Stimulated activated CD8-positive, alpha-beta memory T cell treated with anti-CD3 and anti-CD28 coated beads, Interleukin-4, amount 100 ng/mL, for 24 hours (primary cell): Measurements from ENCODE around the gene SHISAL1.

Source experiments
- DNase-seq: peaks from one replicate; pipeline ENCODE4 v3.0.0-alpha.2; 2020; ENCODE audit warnings: low read depth

SHISAL1 gene

GRCh38 chr22:44312766-44313165 lies at the start of gene SHISAL1:
TSS of gene SHISAL1 (minus strand) at chr22:44312951. CDS start at chr22:44300945, 12,006 bp downstream.
- no peak for DNase-seq

DNA sequence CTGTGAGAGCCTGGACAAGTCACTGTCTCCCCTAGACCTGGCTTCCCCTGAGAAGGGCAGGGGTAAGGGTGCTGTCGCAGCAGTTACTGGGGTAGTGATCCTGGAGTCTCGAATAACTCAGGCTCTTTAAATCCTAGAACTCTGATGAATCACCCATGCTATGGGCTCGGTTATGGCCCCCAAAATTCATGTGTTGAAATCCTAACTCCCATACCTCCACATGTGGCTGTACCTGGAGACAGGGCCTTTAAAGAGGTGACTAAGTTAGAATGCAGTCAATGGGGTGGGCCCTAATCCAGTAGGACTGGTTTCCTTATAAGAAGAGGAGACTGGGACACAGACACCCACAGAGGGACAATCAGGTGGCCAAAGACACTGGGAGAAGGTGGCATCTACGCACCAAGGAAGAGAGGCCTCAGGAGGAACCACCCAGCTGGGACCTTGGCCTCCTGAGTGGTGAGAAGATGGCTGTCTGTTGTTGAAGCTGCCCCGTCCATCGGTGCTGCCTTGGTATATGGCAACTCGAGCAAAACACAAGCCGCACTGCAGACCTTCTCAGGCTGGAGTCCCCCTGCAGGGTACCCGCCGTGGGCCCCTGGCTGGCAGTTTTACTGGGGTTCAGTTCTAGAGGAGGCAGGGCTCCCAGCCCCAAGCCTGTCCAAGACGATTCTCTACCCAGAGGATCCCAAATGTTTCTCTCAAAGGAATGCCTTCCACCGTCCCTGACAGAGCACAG lies 48.8 kb upstream of the SHISAL1 start:
- no peak for DNase-seq

GRCh38 chr22:44360668-44361381 lies 48.1 kb upstream of the SHISAL1 start:
- DNase-seq = no peak

DNA sequence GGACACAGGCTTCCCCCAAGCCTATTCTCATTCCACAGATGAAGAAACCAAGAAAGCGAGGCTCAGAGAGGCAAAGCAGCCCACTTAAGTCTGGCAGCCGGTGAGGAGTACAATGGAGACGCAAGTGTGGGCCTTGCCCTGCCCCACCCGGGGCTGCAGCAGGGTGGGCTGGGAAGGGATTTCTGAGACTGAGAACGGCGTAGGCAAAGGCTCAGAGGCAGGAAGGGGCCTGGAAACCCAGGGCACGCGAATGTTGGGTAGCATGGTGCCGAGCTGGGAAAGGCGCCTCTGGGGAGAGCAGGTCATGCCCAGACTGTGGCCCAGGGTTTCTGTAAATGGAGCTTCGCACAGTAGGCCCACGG lies 47.5 kb upstream of the SHISAL1 start:
- DNase-seq = no peak

DNA sequence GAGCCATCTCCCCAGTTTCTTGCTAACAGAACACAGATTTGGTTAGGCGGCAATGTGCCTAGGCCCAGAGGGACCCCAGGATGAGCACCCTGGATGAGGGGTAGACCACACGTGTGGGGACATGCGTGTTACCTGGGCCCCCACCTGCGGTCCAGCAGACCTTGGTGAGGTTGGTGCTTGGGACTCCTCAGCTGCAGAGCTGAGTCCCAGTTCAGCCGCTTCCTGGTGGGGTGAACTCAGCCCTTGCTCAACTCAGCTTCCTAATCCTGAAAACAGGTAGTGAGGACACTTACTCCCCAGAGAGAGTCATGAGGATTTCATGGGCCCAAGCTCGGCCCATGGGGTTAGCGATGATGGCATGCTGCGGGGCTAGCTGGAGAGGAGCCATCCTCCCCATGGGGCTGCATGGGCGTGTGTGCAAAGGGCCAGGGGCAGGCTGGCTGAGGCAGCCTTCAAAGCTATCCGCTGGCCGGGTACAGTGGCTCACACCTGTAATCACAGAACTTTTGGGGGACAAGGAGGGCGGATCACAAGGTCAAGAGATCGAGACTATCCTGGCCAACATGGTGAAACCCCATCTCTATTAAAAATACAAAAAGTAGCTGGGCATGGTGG lies 46.9 kb upstream of the SHISAL1 start:
- no peak for DNase-seq

DNA sequence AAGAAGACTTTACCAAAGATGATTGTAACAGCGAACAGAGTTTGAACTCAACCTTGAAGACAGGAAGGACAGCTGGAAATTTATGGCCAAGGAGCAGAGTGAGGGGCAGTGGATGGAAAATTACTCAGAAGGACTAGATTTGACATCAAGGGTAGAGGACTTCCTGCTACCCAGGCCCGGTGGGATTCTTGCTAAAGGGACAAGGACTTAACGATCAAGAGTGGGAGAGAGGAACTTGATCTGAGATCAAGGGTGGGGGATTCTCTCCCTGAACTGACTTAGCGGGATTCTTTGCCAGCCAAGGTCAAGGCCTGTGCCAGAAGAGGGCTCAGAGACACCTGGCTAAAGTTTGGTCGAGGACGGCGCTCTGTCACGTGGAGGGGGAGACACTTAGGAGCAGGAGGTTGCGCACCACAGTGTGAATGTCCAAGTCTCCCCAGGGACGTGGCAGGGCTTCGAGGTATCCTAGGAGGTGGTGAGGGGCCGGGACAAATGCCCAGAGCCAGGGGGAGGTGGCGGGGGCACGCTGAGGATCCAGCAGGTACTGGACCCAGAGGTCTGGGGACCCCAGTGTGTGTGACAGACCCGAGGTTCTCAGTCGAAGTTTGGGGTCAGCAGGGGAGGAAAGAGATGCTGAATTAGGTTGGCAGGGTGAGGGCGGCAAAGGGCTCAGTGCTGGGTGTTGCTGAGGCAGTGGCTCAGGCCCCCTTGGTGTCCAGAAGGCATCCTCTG lies 46.1 kb upstream of the SHISAL1 start:
- no peak for DNase-seq

- no peak for DNase-seq
Measured at GRCh38 chr22:44357966-44358465, 45.3 kb upstream of the SHISAL1 start.

DNA sequence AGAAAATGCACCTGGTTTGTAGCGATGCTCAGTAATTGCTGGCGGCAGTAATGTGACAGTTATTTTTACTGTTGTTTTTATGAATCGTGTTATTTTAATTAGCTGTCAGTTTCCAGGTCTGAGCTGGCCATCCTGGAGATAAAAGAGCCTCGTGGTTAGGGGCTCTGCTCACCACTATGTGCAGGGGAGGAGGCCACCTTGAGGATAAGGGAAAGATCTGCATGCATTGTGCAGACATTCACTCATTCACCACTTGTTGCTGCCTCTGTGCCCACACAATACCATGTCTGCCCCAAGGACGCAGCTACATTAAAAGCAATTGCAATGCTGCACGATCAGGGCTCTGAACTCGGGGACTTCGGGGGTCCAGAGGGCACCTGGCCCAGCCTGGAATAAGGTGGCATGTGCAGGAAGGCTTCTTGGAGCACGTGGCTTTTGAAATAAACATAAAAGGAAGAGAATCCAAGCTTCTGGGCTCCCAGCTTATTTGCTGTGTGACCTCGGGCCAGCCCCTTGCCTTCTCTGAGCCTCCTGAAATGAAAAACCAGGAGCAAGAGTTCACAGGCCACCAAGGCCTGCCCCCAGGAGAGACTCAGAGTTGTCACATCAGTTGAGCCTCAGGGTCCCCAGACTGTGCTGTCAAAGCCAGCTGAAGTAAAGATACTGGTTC lies 44.7 kb upstream of the SHISAL1 start:
- no peak for DNase-seq

DNA sequence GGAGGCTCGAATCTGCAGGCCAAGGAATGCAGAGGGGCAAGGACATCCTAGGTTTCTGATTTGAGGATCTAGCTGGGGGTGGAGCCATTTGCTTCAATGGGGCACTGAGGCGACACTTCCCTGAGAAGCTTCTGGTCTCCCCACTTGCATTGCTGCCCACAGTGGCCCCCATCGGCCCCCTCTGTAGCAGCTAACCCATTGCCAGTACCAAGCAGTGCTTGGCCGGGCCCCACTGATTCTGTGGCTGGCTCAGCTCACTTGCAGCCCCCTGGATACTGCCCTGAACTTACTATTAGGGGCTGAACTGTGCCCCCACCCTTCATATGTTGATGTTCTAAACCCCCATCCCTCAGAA lies 42.9 kb upstream of the SHISAL1 start:
- no peak for DNase-seq

DNA sequence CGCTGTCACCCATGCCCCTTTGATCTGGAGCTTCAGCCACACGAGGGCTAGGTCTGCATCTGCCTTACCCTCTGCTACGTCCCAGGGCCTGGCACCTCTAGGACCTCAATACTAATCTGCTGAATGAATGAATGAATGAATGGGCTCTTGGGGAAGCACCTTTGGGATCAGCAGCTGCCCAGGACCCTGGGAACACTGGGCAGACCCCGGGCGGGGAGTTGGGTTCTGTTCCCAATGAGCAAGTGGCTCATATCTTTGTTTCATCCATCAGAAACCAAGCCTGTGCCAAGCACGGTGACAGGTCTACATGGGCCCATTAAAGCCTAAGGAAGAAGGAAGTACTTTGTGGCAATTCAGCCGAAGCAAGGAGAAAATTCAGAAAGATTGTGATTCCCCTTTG lies 41.5 kb upstream of the SHISAL1 start:
- no peak for DNase-seq

- DNase-seq = no peak
Measured at GRCh38 chr22:44353041-44353440, 40.3 kb upstream of the SHISAL1 start.

DNA sequence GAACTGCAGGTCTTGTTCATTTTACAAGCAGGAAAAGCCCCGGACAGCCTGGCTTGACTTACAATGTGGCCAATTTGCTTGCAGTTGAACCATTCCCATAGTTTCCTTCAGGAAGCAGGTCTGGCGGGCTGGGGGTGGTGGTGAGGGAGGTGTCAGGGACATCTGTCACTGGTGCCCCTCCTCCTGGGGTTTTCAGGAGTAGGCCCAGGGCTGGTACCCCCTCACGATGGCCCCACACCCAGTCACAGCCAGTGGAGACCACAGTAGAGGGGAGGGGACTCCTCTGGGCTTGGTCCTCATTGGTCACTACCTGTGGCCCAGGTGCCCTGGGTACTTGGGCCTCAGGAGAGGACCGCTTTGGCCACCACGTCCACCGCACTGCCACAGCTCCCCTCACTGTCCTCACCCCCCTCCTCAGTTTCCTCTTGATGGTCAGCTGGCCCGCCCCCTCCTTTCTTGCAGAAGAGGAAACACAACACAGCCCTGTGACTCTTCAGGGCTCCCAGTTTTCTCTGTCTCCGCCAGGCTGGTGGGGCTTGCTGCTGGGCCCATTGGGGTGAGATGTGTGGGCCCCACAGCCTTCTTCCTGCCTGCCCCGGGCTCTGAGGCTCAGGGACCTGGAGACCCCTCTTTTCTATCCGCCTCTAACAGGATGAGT lies 39.8 kb upstream of the SHISAL1 start:
- no peak for DNase-seq

DNA sequence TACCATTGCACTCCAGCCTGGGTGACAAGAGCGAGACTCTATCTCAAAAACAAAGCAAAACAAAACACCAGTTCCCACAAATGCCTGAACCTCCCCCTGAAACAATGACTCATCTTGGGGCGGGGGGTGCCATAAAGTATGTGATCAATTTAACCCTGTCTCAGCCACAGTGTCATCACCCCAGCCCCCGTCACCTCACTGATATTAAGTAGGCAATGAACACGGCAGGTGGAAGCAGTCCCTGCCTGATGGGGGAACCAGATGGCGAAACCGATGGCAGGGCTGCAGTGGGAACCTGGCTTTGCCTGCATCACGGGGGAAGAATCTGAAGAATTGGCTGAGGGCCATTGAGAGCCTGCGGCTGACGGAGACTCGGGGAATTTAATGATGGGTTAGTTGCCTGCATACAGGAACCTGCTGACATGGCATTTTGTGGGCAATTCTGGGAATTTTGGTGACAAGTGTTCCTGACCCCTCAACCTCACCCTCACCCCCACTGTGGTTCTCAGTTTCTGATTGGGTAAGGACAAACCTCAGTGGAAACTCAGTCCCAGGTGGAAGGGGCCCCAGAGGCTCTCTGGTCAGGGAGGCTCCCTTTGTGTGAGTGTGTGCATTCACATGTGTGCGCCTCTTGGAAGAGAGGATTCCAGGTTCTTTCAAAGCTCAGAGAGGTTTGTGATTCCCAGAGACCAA lies 39.1 kb upstream of the SHISAL1 start:
- DNase-seq = peak; percentile 9

- DNase-seq = no peak
Measured at GRCh38 chr22:44351037-44351436, 38.3 kb upstream of the SHISAL1 start.

- DNase-seq = no peak
Measured at GRCh38 chr22:44349594-44349993, 36.8 kb upstream of the SHISAL1 start.

DNA sequence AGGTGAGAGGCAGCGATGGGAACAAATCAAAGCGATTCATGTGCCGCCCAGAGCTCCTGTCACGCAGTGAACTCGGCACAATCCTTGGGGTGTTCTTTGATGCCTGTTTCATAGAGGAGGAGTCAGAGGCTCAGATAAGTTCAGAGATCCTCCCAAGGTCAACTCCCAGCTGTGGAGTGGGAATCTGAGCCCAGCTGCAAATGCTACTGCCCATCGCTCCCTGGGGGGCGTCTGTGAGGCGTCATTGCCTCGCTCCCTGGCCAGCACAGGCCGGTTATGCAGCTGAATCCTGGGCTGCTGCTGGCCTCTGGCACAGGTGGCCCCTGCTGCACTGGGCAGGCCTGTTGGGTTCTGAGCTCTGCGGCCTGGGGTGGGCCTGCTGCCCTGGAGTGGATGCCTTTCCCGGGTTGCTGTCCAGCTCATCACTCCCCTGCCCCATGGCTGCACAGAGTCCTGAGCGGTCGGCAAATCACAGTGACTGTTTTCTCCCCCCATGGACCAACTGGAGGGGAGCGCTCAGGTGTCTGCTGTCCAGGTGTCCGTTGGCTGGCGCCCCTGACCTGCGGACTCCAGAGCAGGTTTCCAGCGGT lies 36.3 kb upstream of the SHISAL1 start:
- no peak for DNase-seq

- no peak for DNase-seq
Measured at GRCh38 chr22:44347549-44347948, 34.8 kb upstream of the SHISAL1 start.

- no peak for DNase-seq
Measured at GRCh38 chr22:44347080-44347479, 34.3 kb upstream of the SHISAL1 start.

DNA sequence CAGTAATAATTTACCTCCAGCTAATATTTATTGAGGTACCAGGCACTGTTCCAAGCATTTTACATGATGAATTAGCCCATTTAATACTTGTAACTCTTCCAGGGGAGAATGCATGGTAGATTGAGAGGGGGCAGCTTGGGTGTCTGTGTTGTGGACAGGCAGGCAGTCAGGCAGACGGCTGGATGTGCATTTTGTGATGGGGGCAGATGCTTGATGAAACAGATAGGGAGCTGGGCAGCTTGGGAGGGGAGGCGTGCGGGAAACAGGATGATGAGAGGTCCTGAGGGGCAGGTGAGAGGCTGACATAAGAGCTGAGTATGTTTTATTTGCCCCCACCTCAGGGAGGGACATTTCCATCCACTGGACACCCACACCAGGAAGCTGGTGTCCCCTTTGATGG lies 33.1 kb upstream of the SHISAL1 start:
- DNase-seq = no peak

DNA sequence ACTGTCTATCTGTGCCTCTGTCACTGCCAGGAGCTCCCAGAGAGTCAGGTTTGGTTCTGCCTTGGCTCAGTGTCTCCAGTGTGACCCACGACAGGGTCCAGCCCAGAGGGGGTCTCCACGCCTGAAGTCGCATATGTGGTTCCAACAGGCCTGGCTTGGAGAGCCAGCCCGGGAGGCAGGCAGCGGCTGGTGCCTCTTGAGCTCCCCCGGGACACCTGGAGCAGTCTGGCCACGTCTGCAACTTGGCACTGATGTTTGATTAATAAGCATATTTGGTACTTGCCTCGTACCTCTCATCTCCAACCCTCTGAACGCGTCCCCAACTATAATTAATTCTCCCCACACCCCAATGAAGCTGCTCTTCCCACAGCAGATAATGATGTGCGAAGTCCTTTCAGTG lies 31.7 kb upstream of the SHISAL1 start:
- DNase-seq = no peak
